HG03045 (cell line): ENCODE results near the gene ARF3.

Source experiments
- ATAC-seq: cut with Tn5 transposase; IDR thresholded peaks from one replicate; pipeline ENCODE4 v1.9.1; 2021; ENCODE audit warnings: mild to moderate bottlenecking, moderate library complexity; ENCODE audit not compliant: unreplicated experiment

The ARF3 gene

DNA sequence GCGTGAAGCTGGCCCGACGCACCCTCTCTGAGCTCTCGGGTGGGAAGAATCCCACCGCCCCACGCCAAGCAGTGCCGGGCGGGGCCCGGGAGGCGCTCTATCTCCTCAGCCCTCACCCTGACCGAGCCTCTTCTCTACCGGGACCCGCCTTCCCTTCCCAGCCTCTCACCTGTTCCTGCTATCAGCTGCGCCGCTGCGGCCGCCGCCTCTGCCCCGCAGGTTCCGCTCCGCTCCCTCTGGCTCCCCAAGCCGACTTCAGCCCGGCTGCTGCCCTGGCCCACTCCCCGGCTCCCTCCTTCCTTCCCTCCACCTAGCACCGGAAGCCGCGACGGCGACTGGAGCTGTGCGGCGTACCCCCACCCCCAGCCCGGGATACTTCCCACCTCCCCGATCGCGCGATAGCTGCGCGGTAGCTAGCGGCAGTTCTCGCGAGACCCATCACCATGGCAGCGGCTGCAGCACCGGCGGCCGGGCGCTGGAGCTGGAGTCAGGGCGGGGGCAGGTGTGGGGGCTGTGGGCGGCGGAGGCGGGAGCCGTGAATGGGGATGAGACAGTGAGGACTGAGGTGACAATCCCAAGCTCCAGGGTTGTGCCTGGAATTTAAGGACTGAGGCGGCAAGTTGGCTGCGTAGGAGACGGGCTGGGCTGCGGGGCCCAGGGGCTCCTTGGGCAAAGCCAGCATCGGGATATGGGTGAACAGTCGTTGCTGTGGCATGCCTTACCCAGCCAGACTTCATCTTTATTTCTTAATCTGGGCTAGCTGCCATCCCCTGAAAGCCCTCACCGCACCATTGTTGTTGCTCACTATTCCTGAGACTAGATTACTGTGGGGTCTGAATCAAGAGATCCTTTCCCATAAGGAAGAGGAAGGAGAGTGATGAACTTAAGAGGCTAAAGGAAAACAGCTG is at the start of gene ARF3:
Gene ARF3, minus strand, starts transcription at position 347 of the 908 bp plus-strand sequence. CDS start 16,392 bp downstream, outside the sequence.
- ATAC-seq = peak; percentile 88

DNA sequence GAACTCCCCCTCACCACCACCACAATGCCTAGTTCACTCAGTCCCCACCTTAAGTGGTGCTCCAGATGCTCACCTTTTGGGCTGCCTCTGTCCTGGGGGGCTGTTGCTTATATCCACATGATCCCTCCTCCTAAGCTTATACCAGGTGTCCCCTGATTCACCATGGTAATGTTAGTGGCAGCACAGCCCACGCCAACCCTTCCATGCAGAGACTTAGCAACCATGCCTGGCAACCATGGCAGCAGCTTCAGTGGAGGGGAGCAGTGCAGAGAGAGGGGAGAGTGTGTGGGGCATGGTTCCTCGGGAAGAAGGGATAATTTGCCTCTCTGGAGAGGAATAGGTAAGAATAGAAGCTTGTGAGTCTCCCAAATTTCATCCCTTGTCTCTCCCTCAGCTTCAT is 43.1 kb upstream of the ARF3 start:
- no peak for ATAC-seq

DNA sequence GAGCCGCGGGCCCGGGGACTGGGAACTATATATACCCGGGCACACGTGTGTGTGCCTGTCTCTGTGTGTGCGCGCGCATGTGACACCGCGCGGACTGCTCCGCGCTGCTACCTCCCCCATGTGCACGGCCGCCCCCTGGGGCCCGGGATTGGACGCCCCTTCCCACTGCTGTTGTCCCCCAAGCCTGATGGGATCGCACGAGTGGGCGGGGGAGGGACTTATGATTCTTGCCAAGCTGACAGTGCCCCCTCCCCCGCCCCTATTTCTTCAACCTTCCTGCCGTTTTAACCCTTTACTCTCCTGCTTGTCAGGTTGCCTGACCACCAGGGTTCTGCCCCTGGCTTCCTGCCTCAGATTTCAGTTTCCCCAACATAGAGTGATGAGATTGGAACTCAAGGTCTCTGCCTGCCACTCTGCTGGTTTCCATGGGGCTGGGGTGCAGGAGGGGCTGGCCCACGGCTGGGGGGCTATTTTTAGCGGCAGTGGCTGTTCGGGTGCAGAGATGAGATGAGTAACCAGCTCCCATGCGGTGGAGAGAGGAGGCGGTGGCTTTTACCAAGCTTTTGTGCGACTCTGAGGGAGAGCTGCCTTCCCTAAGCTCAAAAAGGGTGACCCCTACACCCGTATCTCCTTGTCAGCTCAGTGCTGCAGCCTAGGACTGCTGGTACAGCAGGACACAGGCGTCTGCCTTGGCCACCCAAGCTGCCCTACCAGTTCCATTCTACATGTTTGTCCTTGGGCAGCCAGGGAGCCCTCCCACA is 42.3 kb upstream of the ARF3 start, which contains the start of gene DDN:
Gene DDN, minus strand, starts transcription at position 5 of the 761 bp plus-strand sequence. CDS start 88 bp downstream, outside the sequence.
- peak; percentile 30 for ATAC-seq

DNA sequence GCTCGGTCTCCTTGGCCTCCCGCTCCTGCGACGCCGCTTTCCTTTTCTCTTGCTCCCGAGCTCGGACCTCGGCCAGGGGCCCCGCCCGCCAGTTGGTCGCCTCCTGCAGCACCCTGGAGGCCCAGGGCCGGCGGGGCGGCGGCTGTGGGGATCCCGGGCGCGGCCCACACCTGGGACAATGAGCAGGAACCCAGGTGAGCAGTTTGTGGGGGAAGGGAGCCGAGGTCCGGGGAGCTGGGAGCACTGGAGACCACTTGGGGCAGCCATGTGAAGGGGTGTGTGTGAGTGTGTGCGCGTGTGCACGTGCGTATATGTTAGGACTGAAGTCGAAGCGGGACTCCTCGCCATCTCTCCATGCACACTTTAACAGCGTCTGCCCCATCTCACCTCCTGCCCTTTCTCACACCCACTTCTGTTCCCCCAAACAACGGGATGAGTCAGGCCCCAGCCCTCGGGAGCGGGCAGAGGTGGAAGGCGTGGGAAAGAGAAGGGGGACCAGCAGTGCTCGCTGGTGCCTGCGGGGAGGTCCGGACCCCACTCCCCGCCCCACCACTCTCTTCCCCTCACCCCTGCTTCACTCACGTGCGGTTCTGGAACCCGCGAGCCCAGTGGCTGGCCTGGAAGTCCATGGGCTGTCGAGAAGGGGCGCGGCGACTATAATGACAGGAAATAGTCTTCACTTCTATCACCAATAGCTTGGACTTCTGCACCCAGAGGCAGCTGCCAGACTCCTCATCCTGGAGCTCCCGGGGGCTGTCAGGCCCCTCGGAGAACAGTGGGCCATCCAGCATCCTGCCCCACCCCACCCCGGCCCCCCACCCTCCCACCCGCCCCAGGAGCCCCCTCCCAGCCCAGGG is 41.4 kb upstream of the ARF3 start:
- ATAC-seq = peak; percentile 3

DNA sequence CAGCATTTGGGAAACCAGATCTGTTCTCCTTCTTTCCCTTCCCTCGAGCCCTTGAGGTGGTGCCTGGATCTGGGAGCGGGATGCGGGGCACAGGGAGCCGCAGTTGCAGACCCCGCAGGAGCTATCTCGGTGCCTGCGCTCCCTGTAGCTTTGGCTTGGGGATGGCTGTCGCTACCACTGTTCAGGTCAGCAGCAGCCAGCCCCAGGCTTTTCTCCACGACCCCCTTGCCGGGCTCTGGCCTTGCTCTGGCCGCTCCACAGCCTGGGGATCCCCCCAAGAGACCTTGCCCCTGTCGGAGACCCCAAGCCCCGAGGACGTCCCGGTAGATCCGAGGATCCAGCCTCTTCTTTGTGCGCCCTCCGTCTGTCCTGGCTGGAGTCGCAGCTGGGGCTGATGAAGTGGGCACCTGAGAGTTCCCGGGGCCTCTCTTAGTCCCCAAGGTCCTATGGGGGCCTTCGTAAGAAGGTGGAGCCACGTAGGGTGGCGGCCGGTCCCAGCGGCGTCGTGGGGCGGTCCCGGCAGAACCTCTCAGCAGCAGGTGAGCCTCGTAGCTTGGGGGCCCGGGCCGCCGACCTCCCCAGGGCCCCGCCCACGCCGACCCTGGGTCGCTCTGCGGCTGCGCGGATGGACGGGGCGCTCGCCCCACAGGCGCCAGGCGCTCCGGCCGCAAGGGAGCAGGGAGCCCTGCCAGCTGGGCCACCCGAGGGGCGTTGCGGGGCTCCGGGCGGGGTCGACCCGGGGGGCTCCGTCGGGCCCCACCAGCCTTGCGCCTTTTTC is 40.6 kb upstream of the ARF3 start:
- ATAC-seq = peak; percentile 40

DNA sequence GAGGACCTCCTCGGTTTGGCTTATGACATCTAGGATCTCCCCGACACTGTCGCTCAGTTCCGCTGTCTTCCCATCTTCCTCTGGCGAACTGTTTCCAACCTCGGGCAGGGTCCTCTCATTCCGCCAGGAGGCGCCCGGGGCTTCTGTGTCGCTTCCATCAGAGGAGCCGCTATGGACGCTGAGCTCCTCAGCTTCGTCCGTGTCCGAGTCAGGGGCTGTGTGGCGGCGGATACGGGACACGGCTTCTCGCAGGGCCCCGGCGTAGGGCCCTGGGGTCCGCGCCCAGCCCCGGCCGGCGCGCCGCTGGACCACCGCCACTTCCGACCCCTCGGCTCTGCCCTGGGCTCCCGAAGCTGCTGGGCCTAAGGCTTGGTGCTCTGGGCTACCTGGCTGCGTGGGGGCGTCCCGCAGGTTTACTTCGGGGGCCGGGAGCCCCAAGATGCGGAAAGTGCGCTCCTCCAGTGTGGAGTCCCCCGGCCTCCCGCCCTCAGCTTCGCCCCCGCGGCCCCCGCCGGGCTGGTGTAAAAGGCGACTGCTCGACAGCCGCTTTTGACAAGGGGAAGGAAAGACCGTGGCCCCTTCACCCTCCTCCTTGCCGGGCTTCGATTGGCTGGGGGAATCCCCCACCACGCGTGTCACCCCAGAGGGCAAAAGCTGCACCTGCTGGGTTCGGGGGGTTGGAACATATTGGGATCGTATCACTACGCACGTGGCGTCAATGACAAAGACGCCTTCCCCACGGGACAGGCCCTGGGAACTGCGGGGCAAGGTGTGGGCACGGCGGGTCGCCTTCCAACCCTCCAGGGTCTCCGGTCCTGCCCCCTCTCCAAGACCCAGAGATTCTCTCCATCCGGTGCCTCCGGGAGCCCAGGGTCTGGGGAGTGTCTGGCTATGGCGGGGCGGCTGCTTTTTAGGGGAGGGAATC is 39.8 kb upstream of the ARF3 start:
- no peak for ATAC-seq

DNA sequence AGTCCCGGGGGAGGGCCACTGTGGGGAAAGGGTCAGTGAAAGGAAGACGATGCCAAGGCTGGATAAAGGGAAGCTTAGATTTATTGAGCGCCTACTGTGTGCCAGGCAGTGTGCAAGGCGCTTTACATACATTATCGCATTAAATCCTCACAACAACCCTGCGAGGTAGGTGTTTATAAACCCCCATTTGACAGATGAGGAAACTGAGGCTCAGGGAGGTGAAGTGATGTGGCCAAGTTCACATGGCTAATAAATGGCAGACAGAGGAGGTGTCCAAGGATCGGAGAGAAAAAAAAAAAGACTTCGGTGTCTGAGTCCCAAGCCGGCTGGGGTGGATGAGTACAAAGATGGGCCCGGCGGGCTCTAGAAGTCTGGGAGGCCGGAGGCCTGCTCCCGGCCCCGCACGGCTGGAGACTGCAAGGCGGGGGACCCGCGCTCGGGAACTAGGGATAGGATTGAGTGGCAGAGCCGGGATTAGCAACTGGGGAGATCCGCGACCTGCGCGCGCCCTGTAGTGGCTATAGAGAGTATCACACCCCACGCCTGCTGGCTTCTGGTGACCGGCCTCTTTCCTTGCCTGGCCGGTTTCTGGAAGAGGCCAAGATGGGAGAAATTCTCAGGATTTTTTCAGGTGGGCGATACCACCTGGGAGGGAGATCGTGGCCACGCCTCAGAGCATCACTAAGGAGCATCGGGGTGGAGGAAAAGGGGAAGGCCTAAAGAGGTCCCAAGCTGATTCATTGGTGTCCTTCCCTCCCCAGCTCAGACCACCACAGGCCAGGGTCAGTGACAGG is 38.0 kb upstream of the ARF3 start:
- no peak for ATAC-seq

DNA sequence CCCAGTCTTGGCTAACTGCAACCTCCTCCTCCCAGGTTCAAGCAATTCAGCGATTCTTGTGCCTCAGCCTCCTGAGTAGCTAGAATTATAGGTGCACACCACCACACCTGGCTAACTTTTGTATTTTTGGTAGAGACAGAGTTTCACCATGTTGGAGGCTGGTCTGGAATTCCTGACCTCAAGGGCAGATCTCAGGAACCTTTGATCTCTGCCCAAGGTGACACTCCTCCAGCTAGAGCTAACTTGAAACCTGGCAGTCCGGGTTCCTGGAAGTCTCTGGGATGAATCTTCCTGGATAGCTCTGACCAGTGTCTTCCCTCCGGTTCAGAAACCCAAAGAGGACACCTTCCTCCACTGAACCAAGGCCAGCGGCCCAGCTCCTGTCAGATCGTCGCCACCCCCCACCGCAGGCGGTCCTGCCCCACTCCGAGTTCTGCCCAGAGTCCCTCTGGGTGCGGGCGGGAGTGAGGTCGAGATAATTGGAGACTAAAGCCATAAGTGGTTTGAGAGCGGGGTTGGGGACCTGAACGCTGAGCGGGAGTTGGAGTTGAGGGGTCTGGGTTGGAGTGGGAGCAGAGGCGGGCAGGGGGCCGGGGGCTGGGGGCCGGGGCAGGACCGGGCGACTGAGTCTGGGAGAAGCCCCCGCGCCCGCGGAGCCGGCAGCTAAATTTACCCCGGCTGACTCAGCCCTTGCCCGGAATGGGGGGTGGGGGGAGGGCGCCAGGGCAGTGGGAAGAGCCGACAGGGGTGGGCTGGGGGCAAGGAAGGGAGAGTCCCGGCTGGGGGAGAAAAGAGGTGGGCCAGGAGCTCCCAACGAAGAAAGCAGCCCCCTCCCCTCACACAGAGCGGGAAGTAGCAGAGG is 37.2 kb upstream of the ARF3 start:
- no peak for ATAC-seq

DNA sequence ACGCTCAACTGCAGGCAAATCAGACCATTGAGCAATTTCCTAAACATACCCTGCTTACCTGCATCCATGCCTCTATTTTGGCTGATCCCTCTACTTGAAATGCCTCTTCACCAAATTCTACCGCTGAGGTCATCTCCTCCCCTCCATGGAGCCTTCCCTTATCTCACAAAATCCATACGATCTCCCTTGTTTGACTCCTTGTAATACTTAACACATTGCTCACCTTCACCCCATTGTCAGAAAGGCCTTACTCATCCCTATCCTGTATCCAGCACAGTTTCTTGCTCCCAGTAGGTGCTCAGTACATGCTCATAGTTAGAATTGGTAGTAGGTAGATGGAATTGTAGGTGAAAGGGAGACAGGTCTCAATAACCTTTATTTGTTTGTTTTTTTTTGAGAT is 36.5 kb upstream of the ARF3 start:
- no peak for ATAC-seq

DNA sequence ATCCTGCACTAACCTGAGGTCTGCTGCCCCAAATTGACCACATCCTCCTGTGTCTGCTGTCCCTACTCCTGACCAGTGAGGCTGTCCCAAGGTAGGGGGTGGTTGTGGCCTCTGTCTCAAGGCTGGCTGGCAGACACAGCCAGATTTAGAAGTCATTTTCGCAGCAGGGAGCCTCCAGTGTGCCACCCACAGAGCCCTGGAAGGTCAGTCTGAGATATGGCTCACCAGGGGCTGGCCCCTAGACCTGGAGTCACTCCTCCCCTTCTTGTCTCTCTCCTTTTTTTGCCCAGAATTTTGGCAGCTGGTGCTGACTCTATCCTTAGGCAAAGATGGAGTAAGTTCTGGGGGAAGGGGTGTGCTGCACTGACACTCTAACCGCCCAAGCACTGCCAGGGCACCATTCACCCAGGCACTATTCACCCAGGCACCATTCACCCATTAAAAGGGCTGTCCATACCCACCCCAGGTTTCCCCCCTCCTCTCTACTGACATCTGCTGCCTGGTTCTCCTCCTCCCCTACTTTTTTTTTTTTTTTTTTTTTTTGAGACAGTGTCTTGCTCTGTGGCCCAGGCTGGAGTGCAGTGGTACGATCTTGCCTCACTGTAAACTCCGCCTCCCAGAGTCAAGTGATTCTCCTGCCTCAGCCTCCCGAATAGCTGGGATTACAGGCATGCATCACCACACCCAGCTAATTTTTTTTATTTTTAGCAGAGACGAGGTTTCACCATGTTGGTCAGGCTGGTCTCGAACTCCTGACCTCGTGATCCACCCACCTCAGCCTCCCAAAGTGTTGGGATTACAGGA is 34.2 kb upstream of the ARF3 start:
- ATAC-seq = no peak

DNA sequence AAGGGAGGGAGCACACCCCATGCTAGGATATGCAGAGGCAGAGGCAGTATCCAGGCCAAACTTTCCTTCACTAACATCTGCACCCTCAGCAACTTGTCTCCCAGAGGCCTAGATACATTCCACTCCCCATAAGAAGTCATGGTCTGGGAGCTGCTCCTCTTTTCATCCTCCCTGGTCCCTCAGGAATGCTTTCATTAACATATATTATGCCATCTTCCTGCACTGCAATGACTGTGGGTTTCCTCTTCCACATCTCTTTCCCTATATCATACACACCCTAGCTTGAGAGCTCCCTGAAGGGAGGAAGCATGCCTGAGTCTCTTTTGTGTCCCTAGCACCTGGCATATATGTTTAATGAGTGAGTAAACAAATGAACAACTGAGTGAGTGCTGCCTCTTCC is 33.3 kb upstream of the ARF3 start:
- ATAC-seq = no peak

DNA sequence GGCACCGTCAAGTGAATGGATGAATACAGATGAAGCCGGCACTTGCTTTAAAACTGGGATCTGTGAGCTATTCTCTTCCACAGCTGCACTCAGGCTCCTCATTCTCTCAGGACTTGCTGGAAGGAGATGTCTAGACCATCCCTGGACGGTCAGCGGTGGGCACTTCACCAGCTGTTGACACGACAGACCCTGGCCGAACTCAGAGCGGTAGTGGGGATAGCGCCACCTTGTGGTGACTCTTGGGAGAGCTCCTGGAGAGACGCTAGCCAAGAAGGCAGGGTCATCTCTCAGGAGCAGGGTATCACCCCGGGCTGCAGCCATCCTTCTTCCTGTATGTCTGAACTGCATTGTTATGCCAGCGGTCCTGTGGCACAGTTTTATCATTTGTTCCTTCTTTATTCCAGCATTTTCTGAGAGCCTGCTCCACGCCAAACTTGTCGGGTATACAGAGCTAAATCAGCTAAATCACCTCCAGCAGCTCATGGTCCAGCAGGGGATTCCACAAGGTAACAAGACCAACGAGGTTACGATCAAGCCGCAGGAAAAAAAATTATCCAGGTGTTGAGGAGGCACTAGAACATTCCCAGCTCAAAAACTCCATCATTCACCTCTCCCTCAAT is 30.9 kb upstream of the ARF3 start:
- ATAC-seq = no peak

DNA sequence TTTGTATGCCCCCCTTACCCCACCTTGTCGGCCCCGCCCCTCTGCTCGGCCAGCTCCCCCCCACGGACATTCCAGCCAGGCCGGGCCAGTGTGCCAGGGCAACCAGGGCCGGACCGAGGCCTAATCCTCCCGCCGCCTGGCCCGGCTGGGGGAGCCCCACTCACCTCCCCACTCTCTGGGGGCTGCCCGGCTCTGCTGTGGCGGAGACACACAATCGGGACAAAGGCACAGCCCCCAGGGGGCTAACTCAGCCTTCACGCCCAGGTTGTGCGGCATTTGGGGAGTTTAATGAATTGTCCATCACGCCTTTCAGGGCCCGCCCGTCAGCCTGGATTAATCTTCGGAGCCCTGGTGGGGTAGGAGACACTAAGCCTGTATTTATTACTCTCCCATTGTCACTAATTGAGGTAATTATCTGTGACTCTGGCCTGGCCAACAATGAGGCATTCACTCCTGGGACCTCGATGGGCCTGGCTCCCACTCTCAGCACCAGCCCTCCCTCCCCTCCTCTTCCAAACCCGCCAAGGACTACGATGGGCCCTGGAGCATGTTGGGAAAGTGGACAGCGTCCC is 29.5 kb upstream of the ARF3 start:
- ATAC-seq = no peak

DNA sequence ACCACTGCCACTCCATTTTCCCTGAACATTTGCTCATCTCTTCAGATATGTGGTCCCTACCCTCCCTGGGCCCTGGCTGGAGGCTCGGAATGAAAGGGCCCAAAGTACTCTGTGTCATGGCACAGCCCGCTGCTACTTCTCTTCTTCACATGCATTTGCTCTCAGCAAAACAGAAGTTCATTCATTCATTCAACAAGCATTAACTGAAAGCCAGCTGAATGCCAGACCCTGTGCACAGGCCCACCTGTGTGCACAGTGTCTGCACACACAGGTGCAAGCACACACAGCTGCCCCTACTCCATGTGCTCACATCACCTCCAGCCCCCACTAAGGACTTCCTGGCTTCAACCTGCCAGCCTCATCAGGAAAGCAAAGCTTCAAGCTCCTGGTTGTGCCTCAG is 28.6 kb upstream of the ARF3 start:
- no peak for ATAC-seq

DNA sequence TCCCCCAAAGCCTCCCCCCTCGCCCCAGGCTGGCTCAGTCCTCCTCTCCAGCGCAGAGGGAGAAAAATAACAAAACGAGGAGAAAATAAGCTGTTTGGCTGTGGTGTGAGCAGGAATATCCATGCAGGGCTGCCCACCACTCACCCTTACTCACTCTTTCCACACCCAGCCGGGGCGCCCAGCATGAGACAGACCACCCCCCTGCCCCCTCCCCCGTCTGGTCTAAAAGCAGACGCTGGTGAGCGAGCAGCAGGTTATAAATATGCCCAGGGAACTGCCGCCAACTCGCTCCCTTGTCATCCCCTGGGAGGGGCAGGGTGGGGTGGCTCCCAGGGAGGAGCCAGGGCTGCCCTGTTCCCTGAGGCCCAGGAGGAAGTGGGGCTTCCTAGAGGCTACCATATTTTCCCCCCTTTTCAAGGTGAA is 28.2 kb upstream of the ARF3 start:
- ATAC-seq = no peak
